ENCODE results near the gene FBXL19.
A peak's percentile ranks its signal among the peaks of the same experiment; 100 is the strongest.

- TF ChIP-seq ATF3 (CRISPR knock-in tag; conservative IDR thresholded peaks at IDR 0.05): no peak
- peak; percentile 81 for TF ChIP-seq CTCF (IDR thresholded peaks at IDR 0.05)
- no peak for TF ChIP-seq ZNF121 (CRISPR knock-in tag; IDR thresholded peaks at IDR 0.05)
- no peak for TF ChIP-seq CREM (CRISPR knock-in tag; IDR thresholded peaks at IDR 0.05)
- TF ChIP-seq NR2C2 (CRISPR knock-in tag; IDR thresholded peaks at IDR 0.05): no peak
- TF ChIP-seq ZNF138 (CRISPR knock-in tag; conservative IDR thresholded peaks at IDR 0.05): no peak
- TF ChIP-seq ETV6 (CRISPR knock-in tag; IDR thresholded peaks at IDR 0.05): no peak
- TF ChIP-seq RORB (CRISPR knock-in tag; IDR thresholded peaks at IDR 0.05): no peak
Observed at GRCh38 chr16:30941600-30942425, 18.4 kb downstream of the FBXL19 start.

Data from WTC11 (cell line).